NCI-H2227 (cell line): ENCODE measurements around the gene BHMT.

ENCODE experiments used
- DNase-seq: peaks from one replicate; lab custom pipeline; 2025; ENCODE audit not compliant: unreplicated experiment; lab: John Stamatoyannopoulos, UW

BHMT gene, protein sequence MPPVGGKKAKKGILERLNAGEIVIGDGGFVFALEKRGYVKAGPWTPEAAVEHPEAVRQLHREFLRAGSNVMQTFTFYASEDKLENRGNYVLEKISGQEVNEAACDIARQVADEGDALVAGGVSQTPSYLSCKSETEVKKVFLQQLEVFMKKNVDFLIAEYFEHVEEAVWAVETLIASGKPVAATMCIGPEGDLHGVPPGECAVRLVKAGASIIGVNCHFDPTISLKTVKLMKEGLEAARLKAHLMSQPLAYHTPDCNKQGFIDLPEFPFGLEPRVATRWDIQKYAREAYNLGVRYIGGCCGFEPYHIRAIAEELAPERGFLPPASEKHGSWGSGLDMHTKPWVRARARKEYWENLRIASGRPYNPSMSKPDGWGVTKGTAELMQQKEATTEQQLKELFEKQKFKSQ

DNA sequence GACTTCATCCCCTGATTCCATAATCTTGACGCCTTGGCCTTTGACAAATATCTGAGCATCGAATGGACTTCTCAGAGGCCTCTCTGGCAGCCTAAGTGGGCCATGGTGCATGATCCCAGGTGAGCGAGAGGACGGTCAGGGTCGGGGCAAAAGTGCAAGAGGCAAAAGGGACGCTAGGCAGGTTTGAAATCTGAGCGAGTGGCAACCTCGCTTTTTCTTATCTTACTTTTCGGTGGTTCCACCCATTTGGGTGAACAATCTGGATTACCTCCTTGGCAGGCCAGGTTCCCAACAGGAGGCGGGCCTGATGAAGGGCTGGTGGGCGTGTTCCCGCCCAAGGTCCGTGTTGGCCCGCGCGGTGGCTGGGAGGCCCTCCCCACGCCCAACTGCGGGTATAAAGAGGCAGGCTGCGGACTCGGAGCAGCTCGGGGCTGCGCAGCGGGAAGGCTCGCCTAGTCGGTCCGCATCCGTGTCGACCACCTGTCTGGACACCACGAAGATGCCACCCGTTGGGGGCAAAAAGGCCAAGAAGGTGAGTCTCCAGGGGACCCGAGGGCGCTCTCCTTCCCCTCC is at the start of gene BHMT:
Gene BHMT, plus strand, starts transcription at position 423 of the 573 bp plus-strand sequence. Its CDS starts 77 bp downstream, at position 500.
- DNase-seq: peak; percentile 19

- no peak for DNase-seq
Observed at GRCh38 chr5:79062436-79062835, 49.2 kb upstream of the BHMT start.

GRCh38 chr5:79069488-79070349 is 41.9 kb upstream of the BHMT start, which contains the start of the genes BHMT2 and DMGDH:
TSS of gene BHMT2 (plus strand) at chr5:79069767. CDS start at chr5:79069783, 16 bp downstream.
TSS of gene DMGDH (minus strand) at chr5:79069674. CDS start at chr5:79069620, 54 bp downstream.
- DNase-seq: peak; percentile 24

- DNase-seq: no peak
Observed at GRCh38 chr5:79070350-79070667, 41.3 kb upstream of the BHMT start.

DNA sequence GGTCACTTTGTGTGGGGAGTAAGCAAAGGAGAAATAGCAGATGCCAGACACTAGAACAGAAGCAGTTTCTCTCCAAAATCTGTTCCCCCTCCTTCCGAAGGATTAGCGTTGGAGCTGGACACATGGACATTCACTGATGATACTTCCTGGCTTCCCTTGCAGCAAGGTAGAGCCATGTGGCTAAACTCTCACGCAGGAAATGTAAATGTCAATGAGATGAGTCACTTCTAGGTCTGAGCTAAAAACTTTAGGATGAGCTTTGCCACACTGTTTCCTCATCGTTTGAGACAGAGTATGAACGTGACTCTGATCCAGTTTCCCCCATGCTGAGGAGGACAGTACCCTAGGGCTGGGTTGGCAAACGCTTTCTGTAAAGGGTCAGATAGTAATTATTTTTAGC is 37.0 kb upstream of the BHMT start:
- no peak for DNase-seq

GRCh38 chr5:79075646-79076426 is 35.8 kb upstream of the BHMT start:
- DNase-seq: no peak

DNA sequence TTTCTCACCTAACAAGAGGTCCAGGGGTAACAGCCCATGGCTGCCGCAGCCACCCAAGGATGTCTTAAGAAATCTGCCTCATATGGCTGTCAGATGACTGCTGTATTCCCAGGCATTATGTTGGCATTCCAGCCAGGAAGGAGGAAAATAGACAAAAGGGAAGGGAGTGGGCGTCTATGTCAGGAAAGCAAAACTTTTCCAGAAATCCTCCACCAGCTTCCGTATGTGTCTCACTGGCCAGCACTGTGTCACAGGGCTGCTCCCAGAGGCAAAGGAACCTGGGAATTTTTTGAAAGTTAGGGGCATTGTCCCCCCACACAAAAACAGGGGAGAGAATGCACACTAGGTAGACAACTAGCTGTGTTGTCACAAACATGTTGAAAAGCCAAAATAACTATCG is 34.8 kb upstream of the BHMT start:
- DNase-seq: no peak

DNA sequence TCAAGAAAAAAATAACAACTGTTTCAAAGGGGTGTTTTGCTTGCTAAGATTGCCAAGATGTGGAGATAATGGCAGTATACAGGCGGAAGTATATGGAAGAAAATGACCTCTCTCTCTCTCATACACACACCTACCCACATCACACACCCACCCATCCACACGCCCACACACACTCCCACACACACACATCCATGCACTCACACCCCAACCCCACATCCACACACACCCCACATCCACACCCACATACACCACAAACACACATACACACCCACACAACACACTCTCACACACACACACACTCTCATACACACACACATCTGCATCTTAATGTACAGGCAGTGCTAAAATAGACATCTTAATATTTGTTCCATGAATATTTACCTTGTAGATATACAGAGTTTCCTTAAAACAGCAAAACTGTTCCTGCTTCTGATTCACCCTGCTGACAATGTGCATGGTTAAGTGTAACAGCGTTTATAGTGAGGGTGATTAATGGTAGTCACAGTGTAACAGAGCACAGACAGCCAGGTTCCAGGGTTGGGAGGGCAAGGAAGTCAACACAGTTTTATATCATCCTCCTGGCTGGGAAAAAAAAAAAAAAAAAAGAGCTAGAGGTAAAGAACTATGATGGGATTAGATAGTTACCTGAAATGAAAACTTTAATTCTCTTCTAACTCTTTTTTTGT is 33.8 kb upstream of the BHMT start:
- no peak for DNase-seq

DNA sequence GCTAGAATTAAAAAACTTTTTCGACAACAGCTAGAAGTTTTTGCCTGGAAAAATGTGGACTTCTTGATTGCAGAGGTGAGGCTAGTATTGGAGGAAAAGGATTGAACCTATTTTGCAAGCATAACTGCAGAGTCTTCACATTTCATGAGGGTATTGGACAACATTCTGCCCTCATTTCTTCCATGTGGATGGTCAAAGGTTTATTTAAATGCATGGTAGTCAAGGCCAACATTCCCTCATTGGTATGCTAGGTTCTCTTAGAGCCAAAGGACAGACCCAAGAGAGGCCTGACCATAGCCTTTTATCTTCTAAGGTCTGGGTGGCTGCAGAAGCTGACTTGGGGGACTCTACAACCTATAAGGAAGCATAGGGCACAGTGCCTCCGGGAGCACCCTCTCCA is 30.8 kb upstream of the BHMT start:
- DNase-seq: no peak

DNA sequence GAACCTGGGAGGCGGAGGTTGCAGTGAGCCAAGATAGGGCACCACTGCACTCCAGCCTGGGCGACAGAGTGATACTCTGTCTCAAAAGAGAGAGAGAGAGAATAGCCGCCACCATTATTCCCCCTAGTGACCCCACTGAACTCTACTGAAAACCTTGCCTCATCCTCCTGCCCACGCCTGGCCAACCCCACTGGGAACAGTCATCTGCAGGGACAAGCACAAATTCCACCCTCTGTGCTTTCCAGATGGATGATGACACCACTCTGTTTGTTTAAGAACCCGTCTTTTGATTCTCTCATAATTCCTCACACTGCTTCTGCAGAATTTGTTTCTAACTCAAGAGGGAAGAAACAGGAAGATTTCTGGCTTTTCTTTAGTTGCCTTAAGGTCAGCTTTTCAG is 29.8 kb upstream of the BHMT start:
- no peak for DNase-seq

GRCh38 chr5:79086116-79086515 is 25.5 kb upstream of the BHMT start:
- no peak for DNase-seq

- no peak for DNase-seq
Observed at GRCh38 chr5:79088507-79088906, 23.1 kb upstream of the BHMT start.

DNA sequence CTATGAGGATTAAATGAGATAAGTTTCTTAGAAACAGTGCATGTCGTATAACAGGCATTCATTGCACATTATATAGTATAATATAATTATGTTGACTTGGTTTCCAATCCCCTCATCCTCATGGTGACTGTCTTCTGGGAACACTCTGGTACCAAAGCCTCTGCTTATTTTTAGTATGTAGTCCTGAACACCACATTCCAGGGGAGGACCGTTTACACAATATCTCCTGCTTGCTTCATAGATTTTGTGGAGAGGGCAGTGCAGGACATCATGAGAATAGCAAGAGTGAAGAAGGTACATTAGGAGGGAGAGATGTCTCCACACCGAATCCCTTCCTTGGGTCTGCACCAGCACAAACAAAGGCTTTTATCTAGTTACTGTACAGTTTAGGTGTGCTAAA is 20.5 kb upstream of the BHMT start:
- no peak for DNase-seq

DNA sequence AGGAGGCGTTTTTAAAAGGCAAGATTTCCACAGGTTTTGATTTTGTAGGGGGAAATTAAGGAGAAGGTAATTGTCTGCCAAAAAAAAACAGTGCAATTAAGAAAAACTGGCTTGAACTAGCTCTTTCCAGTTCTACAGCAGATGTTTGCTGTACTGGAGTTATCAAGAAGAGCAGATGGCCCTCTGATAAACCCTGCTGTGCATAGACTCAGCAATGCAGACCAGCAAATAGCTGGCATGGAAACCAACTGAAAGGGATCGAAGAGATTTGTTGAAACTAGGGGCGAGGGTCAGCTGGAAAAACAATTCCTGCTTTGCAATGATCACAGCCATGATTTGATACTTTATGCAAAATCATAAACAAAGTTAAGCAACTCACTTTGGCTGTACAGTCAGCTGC is 17.8 kb upstream of the BHMT start:
- DNase-seq: peak; percentile 16

DNA sequence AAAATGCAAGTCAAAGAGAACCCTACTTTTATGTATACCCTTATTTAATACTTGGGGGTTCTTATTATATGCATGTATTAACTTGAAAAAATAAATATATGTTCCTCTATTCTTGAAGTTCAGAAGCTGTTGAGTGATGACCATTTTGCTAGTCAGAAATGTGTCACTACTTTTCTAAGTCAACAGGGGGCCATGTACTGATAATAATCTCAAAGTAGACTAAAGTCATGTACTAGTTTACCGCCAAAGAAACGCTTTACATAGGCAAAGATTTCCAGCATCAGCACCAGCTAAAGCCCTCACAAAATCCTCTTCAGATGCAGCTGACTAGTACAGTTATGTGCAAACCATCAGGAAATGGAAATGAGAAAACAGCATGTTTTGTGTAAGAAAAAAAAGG is 5.7 kb upstream of the BHMT start:
- no peak for DNase-seq

DNA sequence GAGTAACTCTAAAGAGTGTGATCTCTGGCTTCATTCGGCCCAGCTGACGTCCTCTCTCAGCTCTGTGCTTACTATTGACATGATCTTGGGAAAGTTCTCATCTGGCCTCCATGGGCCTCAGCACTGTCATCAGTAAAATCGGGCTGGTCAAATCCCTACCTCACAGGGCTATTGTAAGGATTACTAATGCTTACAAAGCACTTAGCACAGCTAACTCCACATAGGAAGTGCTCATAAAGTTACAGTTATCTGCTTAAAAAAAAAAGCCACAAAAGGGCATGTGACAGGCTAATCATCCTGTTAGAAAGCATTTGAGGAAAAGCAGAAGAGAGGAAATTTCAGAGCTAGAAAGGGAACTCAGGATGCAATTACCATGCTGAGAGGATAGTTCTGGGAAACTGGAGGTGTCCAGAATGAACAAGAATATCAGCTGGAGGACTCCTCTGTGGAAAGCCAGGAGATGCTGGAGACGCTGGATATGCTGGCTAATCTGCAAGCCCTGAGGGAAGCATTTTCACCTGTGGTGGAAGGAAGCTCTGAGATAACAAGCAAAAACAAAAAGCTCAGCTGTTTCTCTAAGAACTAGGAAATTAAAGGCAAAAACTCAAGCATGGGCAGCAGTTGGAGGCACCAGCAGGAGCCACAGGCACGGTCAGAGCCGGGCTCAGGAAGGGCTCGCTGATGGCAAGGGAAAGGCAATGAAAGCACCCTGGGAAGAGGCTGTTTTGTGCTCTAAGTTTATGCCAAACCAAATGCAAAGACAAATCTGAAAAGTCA is 4.4 kb upstream of the BHMT start:
- peak; percentile 1 for DNase-seq

DNA sequence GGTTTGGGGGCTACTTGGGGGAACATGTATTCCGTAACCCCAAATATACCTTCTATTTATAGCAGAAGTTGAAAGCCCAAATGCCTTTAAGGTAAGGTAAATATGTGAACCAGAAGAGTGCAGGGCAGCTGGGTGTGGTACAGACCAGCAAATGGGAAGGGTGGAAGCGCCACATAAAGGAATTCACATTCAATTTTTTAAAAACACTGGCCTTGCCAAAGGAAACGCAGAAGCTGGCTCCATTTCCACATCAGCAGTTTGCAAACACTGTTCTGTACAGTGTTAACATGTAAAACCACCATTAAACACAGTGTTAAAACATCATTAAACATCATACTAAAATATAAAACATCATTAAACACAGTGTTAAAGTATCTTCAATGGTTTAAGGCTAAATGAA is 3.5 kb upstream of the BHMT start:
- no peak for DNase-seq

- DNase-seq: no peak
Observed at GRCh38 chr5:79108792-79109191, 2.8 kb upstream of the BHMT start.
